ENCODE measurements around the gene KCNA5. TPM values are rescaled to one million over a fixed set of nuclear protein-coding genes. Genes with fewer than 3 reads are reported as not detected.

KCNA5 gene
- total and polyA plus RNA-seq, 9 donors, result 2.1 to 5.2 (median 3.7) TPM

DNA sequence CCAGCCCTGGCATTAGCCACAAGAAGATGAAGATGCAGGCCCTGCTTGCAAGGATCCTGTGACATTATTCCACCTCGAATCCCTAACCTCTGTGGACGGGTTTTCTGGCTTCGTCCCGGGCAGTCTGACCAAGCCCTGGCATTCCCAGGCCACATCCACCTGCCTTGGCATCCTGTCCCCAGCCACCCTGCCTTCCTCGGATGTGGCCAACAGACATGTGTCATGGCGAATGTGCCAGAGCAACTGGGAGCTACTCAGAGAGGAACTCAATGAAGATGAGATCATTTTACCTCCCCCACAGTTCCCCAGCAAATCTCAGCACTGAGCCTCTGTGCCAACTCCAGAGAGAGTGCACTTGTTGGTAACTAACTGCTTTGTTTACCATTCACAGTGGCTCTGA is 33.5 kb upstream of the KCNA5 start:
- H3K27me3 ChIP-seq (ENCODE audit: control insufficient read depth, insufficient read depth, low read length), result peaks cover 3% of the 10 kb centered on the region
- WGBS (ENCODE audit: insufficient coverage), result 75% methylated on average over 4 of the region's 6 CpGs
- no peak overlapping the region for H3K27ac ChIP-seq (ENCODE audit: low read length)
- H3K9me3 ChIP-seq (replicated peaks; ENCODE audit: control insufficient read depth, low read depth, low read length), result no peaks in the 10 kb centered on the region
- peak; percentile 29 for DNase-seq
- no peak overlapping the region for H3K4me3 ChIP-seq (ENCODE audit: low read length)
- H3K36me3 ChIP-seq (ENCODE audit: control insufficient read depth, insufficient read depth, low read length), result no peaks in the 10 kb centered on the region
- H3K4me1 ChIP-seq (ENCODE audit: control insufficient read depth, insufficient read depth, low read length), result peaks cover 5% of the 10 kb centered on the region

DNA sequence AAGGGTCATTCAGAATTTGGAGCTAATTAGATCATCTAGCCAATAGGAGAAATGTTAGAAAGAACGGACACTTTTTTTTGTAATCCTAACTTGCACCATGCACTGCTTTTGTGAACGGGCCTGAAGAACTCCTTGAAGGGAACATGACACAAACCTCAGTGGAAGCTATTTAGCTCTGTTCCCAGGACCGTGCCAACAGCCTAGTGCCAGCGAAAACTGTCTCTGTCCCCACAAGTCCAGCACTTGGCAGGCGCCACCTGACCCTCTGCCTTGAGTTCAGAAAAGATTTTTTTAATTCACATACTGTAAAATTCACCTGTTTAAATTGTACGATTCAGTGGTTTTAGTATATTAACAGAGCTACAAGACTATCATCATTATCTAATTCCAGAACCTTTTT is 31.3 kb upstream of the KCNA5 start:
- Histone ChIP-seq H3K4me3 (ENCODE audit: low read length) (no peak overlapping the region), H3K36me3 (ENCODE audit: control insufficient read depth, insufficient read depth, low read length) (no peaks in the 10 kb centered on the region), H3K4me1 (ENCODE audit: control insufficient read depth, insufficient read depth, low read length) (peaks cover 7% of the 10 kb centered on the region), H3K9me3 (replicated peaks; ENCODE audit: control insufficient read depth, low read depth, low read length) (no peaks in the 10 kb centered on the region), H3K27me3 (ENCODE audit: control insufficient read depth, insufficient read depth, low read length) (peaks cover 5% of the 10 kb centered on the region), H3K27ac (ENCODE audit: low read length) (no peak overlapping the region)
- 68% methylated on average over 2 of the region's 6 CpGs for WGBS (ENCODE audit: insufficient coverage)
- no peak for DNase-seq

DNA sequence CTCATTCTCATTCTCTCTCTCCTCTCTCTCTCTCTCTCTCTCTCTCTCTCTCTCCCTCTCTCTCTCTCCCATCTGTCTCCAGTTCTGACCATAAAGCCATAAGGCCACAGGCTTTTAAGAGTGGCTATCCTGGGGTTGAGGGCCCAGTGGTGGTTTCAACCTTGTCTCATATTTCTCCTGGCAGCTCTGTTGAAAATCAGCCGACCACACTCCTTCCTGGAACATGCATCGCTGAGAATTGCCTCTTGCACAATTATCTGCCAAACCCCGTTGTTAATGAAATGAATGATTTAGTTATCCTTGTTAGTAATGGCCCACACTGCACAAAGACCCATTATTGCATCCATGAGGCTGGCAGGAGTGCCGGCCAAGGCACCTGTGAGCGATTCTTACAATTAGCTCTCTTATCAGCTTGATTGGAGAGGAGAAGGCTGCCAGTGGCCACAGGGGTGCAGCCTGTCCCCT is 30.4 kb upstream of the KCNA5 start:
- no peak for DNase-seq
- Histone ChIP-seq H3K27me3 (ENCODE audit: control insufficient read depth, insufficient read depth, low read length) (peaks cover 4% of the 10 kb centered on the region), H3K36me3 (ENCODE audit: control insufficient read depth, insufficient read depth, low read length) (no peaks in the 10 kb centered on the region), H3K27ac (ENCODE audit: low read length) (no peak overlapping the region), H3K9me3 (replicated peaks; ENCODE audit: control insufficient read depth, low read depth, low read length) (no peaks in the 10 kb centered on the region), H3K4me1 (ENCODE audit: control insufficient read depth, insufficient read depth, low read length) (peaks cover 7% of the 10 kb centered on the region), H3K4me3 (ENCODE audit: low read length) (no peak overlapping the region)
- WGBS (ENCODE audit: insufficient coverage), result 83% methylated on average over 2 of the region's 5 CpGs

DNA sequence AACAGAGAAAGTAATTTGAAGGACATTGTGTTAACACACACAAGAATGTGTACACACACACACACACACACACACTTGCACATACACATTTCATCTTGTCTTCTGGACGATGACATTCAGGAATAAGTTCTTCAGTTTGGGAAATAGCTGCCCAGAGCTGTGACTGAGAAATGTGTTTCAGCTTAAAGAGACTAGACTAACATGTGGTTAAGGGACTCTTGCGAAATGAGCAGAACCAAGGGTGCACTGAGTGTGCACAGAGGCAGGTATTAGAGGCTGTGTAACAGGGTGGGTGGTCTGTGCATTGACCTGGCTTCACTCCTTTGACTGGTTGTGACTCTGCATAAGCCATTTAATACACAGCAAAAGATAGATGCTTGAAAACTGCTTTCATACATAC is 29.4 kb upstream of the KCNA5 start:
- WGBS (ENCODE audit: insufficient coverage), result 40% methylated on average over 2 of the region's 2 CpGs

DNA sequence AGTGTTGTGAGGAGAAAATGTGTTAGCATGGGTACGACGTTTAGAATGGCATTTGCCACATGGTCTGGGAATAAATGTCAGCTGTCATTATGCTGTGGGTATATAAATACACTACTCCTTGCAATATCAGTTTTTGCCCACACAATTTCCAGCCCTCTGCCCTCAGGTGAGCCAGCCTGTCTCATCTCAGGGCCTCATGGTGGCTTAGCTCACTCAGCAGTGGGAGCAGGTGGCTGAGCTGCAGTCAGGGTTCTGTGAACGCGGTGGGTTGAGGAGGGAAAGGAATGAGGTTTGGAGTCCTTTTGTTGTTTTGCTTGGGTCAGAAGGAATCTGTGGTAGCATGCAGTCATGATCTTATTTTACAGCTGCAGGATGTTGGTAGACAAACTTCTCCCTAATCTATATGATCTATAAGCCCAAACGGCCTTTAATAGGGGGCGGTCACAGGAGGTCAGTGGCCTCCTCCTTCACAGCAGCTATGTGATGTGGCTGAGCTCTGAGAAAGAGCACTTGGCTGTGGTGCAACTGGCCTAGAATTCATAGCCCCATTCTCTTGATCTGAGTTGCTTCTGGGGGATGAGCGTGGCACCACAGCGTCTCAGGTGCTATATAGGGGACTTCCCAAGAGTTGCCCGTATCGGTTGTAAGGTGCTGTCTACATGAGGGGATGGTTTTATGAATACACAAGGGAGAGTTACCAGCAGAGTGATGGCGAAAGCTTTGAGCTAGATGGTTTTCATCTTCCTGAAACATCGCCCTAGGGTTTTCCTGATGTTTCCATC is 27.8 kb upstream of the KCNA5 start:
- 90% methylated on average over 5 of the region's 12 CpGs for WGBS (ENCODE audit: insufficient coverage)
- peaks cover 2% of the 10 kb centered on the region for H3K27me3 ChIP-seq (ENCODE audit: control insufficient read depth, insufficient read depth, low read length)
- no peaks in the 10 kb centered on the region for H3K36me3 ChIP-seq (ENCODE audit: control insufficient read depth, insufficient read depth, low read length)
- peaks cover 3% of the 10 kb centered on the region for H3K4me1 ChIP-seq (ENCODE audit: control insufficient read depth, insufficient read depth, low read length)
- no peak overlapping the region for H3K4me3 ChIP-seq (ENCODE audit: low read length)
- H3K27ac ChIP-seq (ENCODE audit: low read length), result no peak overlapping the region
- DNase-seq, result no peak
- no peaks in the 10 kb centered on the region for H3K9me3 ChIP-seq (replicated peaks; ENCODE audit: control insufficient read depth, low read depth, low read length)

More for the DNA sequence above, 29.4 kb upstream of the KCNA5 start:
- H3K9me3 ChIP-seq (replicated peaks; ENCODE audit: control insufficient read depth, low read depth, low read length), result no peaks in the 10 kb centered on the region
- H3K36me3 ChIP-seq (ENCODE audit: control insufficient read depth, insufficient read depth, low read length), result no peaks in the 10 kb centered on the region
- H3K4me1 ChIP-seq (ENCODE audit: control insufficient read depth, insufficient read depth, low read length), result peaks cover 7% of the 10 kb centered on the region
- peaks cover 4% of the 10 kb centered on the region for H3K27me3 ChIP-seq (ENCODE audit: control insufficient read depth, insufficient read depth, low read length)
- DNase-seq, result no peak
- H3K4me3 ChIP-seq (ENCODE audit: low read length), result no peak overlapping the region
- no peak overlapping the region for H3K27ac ChIP-seq (ENCODE audit: low read length)

DNA sequence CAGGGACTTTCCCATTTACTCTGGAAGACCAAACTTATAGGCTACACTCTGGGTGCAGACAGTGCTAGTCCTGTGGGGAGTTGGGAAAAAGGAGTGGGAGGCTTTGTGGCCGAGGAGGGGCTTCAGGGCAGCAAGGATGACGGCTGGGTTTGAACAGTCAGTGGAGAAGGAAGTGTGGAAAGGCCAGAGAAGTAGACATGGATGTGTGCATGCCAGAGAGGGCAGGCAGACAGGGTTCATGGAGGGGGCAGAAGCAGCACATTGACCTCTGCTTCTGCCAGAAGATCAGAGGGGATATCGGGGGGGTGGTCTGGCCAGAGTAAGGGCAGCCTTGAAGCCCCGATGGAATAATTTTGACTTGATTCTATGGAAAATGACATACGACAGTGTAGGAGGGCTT is 27.2 kb upstream of the KCNA5 start:
- whole genome bisulfite sequencing (ENCODE audit: insufficient coverage), result 62% methylated on average over 5 of the region's 5 CpGs
- Histone ChIP-seq H3K4me3 (ENCODE audit: low read length) (no peak overlapping the region), H3K9me3 (replicated peaks; ENCODE audit: control insufficient read depth, low read depth, low read length) (no peaks in the 10 kb centered on the region), H3K27me3 (ENCODE audit: control insufficient read depth, insufficient read depth, low read length) (peaks cover 4% of the 10 kb centered on the region), H3K4me1 (ENCODE audit: control insufficient read depth, insufficient read depth, low read length) (peaks cover 3% of the 10 kb centered on the region), H3K27ac (ENCODE audit: low read length) (no peak overlapping the region), H3K36me3 (ENCODE audit: control insufficient read depth, insufficient read depth, low read length) (no peaks in the 10 kb centered on the region)
- DNase-seq, result no peak

DNA sequence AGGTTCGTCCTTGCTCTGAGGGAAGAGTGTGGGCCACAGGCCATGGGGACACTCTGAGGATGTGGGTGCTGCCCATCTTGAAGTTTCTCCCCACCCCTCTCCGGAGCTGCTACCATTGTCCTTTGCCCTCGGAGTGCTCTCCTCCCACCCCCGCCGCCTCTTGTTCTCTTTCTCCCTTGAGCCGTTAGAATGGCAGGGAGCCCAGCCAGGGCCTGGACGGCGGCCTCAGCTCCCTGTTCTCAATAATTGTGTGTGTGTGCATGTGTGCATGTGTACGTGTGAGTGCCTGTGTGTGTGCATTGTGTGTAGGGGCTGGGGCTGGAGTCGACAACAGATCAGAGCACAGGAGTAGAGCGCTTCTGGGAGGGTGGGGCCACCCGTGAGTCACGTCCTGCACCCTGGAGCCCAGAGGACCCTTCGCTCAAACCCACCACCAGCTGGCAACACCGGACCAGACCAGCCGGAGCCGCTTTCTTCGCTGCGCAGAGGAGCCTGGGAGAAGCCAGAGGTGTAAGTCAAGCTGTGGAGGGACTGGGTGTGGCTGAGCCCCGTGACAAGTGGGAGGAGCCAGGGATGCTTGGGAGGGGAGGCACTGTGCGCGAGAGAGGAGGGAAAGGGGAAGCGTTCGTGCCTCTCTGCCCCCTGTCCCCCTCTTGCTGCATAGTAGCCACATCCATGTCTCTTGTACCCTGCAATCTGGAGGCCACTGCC is 25.9 kb upstream of the KCNA5 start:
- peaks cover 4% of the 10 kb centered on the region for H3K27me3 ChIP-seq (ENCODE audit: control insufficient read depth, insufficient read depth, low read length)
- 84% methylated on average over 8 of the region's 24 CpGs for WGBS (ENCODE audit: insufficient coverage)
- H3K36me3 ChIP-seq (ENCODE audit: control insufficient read depth, insufficient read depth, low read length), result no peaks in the 10 kb centered on the region
- no peak overlapping the region for H3K27ac ChIP-seq (ENCODE audit: low read length)
- H3K4me3 ChIP-seq (ENCODE audit: low read length), result no peak overlapping the region
- peaks cover 3% of the 10 kb centered on the region for H3K4me1 ChIP-seq (ENCODE audit: control insufficient read depth, insufficient read depth, low read length)
- peak; percentile 59 for DNase-seq
- H3K9me3 ChIP-seq (replicated peaks; ENCODE audit: control insufficient read depth, low read depth, low read length), result no peaks in the 10 kb centered on the region

DNA sequence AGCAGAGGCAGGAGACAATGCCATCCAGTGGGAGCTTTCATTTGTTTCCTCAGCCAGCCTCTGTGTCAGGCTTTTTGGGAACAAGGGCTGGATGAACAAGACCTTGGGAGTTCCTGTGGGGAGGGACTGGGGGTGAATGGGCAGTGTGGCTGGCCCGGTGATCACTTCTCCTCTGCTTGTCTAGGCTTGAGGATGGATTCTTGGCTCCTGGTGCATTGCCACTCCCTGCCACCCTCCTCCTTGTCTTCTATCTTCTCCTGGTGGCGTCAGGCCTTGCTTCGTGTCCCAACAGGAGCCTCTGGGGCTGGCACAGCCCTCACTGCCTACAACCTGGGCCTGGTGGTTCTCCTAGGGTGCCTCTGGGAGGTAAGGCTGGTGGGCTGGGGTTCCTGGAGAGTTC is 25.0 kb upstream of the KCNA5 start:
- no peak overlapping the region for H3K4me3 ChIP-seq (ENCODE audit: low read length)
- H3K36me3 ChIP-seq (ENCODE audit: control insufficient read depth, insufficient read depth, low read length), result no peaks in the 10 kb centered on the region
- H3K27me3 ChIP-seq (ENCODE audit: control insufficient read depth, insufficient read depth, low read length), result peaks cover 4% of the 10 kb centered on the region
- WGBS (ENCODE audit: insufficient coverage), result 67% methylated on average over 1 of the region's 3 CpGs
- no peaks in the 10 kb centered on the region for H3K9me3 ChIP-seq (replicated peaks; ENCODE audit: control insufficient read depth, low read depth, low read length)
- H3K4me1 ChIP-seq (ENCODE audit: control insufficient read depth, insufficient read depth, low read length), result peaks cover 3% of the 10 kb centered on the region
- no peak for DNase-seq
- no peak overlapping the region for H3K27ac ChIP-seq (ENCODE audit: low read length)

DNA sequence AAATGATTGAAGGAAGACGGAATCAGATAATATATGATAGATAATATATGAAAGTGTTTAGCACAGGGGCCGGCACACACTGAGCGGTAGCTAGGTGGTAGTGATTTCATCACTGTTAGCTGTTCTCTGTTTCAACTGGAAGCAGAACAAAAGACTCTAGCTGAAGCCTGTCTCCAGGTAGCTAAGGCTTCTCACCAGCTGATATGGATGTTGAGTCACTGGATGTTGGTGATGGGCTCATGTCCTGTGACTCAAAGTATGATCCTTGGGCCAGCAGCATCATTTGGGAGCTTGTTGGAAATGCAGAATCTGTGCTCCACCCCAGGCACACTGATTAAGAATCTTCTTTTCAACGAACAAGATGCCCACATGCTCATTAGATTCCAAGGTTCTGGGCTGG is 21.7 kb upstream of the KCNA5 start:
- 90% methylated on average over 3 of the region's 4 CpGs for WGBS (ENCODE audit: insufficient coverage)
- no peak overlapping the region for H3K27ac ChIP-seq (ENCODE audit: low read length)
- DNase-seq, result no peak
- no peaks in the 10 kb centered on the region for H3K9me3 ChIP-seq (replicated peaks; ENCODE audit: control insufficient read depth, low read depth, low read length)
- H3K4me1 ChIP-seq (ENCODE audit: control insufficient read depth, insufficient read depth, low read length), result peaks cover 15% of the 10 kb centered on the region
- H3K27me3 ChIP-seq (ENCODE audit: control insufficient read depth, insufficient read depth, low read length), result peaks cover 2% of the 10 kb centered on the region
- no peak overlapping the region for H3K4me3 ChIP-seq (ENCODE audit: low read length)
- H3K36me3 ChIP-seq (ENCODE audit: control insufficient read depth, insufficient read depth, low read length), result no peaks in the 10 kb centered on the region

DNA sequence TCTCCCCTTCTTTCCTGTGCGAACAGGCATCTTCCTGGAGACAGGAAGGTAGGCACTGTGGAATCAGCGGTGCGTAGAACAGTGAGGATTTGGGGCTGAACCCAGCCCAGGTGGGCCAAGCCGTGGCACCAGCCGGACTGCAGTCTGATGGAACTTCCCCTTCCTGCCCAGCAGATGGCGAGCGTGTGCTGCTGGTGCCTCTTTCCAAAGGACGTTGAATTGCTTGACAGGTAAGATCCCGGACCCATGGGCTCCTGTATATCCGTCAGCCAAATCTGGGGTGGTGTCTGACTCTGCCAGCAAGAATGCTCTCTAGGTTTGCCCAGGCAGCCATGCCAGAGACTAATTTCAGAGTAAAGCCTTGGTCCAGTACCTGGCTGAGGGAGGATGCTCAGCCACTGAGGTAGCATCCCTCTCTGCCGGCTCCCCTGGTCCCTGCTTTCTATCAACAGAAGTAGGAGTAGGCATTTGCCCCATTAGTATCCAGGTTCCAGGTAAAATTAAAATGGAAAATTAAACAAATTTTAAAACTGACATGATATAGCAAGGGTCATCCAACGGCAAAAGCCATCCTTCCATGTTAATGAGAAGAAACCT is 21.1 kb upstream of the KCNA5 start:
- H3K4me1 ChIP-seq (ENCODE audit: control insufficient read depth, insufficient read depth, low read length), result peaks cover 17% of the 10 kb centered on the region
- peaks cover 2% of the 10 kb centered on the region for H3K27me3 ChIP-seq (ENCODE audit: control insufficient read depth, insufficient read depth, low read length)
- peak; percentile 61 for DNase-seq
- H3K9me3 ChIP-seq (replicated peaks; ENCODE audit: control insufficient read depth, low read depth, low read length), result no peaks in the 10 kb centered on the region
- no peaks in the 10 kb centered on the region for H3K36me3 ChIP-seq (ENCODE audit: control insufficient read depth, insufficient read depth, low read length)
- no peak overlapping the region for H3K4me3 ChIP-seq (ENCODE audit: low read length)
- no peak overlapping the region for H3K27ac ChIP-seq (ENCODE audit: low read length)
- 15% methylated on average over 10 of the region's 12 CpGs for WGBS (ENCODE audit: insufficient coverage)

Measured in muscle of leg (tissue), 11 donors.